GM18907 (cell line): ENCODE results near the gene KRT8.
"Not testable (repeated sequence)": the region's sequence is repeated elsewhere in the genome, so short reads cannot be mapped to it uniquely, and the experiment has no call there.

ENCODE experiments used
- ATAC-seq: cut with Tn5 transposase; IDR thresholded peaks from one replicate; pipeline ENCODE4 v1.9.1; 2021; ENCODE audit warnings: mild to moderate bottlenecking, moderate library complexity; ENCODE audit not compliant: unreplicated experiment

The KRT8 gene

GRCh38 chr12:52904509-52905300, at the start of gene KRT8:
Gene KRT8 (minus strand): TSS chr12:52905076. CDS start chr12:52904981, 95 bp downstream.
- ATAC-seq = not testable (repeated sequence)

DNA sequence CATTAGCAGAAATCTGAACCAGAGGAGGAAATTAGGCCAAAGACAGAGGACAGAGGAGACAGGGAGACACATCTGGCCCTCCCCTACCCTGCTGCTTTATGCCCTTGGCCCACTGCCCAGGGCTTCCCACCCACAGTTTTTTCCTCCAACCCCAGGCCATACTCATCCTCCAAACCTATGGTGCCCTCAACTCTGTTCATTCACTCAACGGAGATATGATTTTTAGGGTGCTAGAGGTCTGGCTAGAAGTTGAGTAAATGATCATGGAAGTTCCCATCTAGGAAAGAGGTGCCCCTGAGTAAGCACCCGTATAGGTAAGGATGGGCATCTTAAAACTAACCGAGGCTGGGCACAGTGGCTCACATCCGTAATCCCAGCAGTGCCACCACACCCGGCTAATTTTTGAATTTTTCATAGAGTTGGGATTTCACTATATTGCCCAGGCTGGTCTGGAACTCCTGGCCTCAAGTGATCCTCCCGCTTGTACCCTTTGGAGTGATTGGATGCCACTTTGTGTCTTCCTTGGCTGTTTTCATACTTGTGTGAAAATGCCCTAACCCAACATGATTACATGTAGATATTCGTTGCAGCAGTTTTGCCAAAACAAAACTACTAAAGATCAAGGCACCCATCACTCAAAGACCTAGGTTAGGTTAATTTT, 48.4 kb upstream of the KRT8 start:
- no peak for ATAC-seq

- ATAC-seq = no peak
Observed at GRCh38 chr12:52952076-52952801, 47.4 kb upstream of the KRT8 start.

- no peak for ATAC-seq
Observed at GRCh38 chr12:52951640-52952039, 46.8 kb upstream of the KRT8 start.

DNA sequence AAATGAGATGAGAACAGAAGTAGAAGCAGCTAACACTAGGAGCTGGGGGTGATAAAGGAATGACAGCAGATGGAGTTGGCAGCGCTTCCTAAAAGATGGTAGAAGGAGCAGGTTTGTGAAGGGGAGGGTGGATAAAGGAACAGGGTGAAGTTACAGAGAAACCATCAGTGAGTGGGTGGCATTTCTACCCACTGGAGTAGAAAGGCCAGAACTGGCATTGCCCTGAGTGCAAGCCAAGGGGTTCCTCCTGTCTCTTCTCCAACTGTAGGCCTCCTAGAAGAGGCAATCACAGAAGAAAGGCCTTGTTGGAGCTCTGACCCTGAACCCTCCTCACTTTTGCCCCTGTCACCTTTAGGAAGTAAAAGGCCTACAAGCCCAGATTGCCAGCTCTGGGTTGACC, 46.2 kb upstream of the KRT8 start:
- ATAC-seq = no peak

GRCh38 chr12:52950553-52950952, 45.7 kb upstream of the KRT8 start:
- no peak for ATAC-seq

DNA sequence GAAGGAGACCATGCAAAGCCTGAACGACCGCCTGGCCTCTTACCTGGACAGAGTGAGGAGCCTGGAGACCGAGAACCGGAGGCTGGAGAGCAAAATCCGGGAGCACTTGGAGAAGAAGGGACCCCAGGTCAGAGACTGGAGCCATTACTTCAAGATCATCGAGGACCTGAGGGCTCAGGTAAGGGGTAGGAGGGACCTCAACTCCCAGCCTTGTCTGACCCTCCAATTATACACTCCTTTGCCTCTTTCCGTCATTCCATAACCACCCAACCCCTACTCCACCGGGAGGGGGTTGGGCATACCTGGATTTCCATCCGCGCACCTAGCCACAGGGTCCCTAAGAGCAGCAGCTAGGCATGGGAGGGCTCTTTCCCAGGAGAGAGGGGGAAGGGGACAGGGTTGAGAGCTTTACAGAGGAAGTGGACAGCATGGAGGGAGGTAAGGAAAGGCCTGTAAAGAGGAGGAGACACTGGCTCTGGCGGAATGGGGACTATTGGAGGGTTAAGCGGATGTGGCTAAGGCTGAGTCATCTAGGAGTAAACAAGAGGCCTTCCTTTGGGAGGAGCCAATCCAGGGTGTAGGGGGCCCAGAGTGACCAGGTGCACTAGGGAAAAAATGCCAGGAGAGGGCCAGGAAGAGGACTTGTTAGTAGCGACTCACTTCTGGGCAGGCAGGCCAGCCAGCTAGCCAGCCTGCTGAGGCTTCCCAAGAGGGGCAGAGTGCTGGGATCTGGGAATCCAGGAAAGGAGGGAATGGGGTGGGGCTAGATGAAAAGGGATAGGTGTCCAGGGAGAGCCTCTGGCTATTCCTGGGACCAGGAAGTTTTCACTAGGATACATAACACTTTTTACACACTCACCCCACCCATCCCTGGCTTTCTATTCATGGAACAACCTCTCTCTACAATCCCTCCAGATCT, 44.8 kb upstream of the KRT8 start:
- no peak for ATAC-seq

DNA sequence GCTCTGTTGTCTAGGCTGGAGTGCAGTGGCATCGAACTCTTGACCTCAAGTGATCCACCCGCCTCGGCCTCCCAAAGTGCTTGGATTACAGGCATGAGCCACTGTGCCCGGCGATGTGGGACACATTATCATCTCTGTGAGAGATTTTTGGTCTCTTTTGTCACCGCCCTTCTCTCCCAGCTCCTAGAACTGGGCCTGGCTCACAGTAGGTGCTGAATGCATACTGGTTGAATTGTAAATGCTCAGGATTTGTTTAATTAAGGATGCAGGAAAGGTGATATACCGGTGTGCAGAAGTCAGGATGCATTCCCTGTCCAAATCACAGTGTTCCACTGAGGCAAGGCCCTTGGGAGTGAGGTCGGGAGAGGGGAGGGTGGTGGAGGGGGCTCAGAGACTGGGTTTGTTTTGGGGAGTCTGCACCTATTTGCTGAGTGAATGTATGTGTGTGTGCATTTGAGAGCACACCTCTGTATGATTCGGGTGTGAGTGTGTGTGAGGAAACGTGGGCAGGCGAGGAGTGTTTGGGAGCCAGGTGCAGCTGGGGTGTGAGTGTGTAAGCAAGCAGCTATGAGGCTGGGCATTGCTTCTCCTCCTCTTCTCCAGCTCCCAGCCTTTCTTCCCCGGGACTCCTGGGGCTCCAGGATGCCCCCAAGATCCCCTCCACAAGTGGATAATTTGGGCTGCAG, 43.0 kb upstream of the KRT8 start:
- ATAC-seq = no peak

DNA sequence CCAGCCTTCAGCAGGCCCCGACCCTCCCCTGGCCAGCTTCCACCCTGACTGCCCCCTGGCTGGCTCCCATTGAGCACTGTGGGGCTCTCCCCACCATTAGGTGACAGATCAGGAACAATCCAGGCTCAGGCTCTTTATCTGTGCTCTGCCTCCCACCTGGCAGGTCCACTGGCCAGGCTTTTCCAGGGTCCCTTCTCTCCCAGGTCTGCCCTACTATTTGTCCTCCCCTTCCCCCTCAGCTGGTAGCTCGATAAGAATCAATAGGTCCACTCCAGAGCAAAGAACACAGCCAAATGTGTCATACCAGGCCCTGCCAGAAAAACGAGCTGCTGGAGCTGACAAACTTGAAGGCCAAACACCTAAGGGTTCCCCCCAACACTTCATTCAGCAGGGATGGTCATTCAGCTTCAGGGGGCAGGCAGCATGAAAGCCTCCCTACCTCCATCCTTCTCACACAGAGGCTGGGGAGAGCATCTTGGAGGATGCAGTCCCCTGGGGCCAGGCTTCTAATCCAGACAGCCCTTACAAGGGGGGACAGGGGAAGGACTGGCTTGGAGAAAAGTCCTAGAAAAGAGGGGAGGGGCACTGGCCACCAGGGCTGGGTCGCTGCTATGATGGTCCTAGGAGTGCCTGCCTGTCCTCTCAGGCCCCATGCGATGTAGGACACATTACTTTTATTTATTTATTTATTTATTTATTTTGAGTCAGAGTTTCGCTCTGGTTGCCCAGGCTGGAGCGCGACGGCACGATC, 42.1 kb upstream of the KRT8 start:
- no peak for ATAC-seq

DNA sequence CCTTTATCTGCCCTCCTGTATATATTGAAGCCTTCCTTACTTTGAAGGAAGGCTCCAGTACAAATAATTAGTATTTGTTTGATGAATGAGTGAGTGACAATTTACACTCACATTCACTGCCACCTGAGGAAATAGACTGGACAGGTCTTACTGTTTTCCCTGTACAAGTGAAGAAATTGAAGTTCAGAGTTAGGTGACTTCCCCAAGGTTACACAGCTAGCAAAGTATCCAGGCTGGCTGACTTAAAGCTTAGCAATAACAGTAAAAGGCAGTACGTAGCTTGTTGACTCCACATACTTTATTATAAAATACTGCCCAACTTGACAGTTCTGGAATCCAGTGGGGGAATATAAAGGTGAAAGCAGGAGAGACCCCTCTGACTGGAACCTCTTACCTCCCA, 41.5 kb upstream of the KRT8 start:
- ATAC-seq = no peak

DNA sequence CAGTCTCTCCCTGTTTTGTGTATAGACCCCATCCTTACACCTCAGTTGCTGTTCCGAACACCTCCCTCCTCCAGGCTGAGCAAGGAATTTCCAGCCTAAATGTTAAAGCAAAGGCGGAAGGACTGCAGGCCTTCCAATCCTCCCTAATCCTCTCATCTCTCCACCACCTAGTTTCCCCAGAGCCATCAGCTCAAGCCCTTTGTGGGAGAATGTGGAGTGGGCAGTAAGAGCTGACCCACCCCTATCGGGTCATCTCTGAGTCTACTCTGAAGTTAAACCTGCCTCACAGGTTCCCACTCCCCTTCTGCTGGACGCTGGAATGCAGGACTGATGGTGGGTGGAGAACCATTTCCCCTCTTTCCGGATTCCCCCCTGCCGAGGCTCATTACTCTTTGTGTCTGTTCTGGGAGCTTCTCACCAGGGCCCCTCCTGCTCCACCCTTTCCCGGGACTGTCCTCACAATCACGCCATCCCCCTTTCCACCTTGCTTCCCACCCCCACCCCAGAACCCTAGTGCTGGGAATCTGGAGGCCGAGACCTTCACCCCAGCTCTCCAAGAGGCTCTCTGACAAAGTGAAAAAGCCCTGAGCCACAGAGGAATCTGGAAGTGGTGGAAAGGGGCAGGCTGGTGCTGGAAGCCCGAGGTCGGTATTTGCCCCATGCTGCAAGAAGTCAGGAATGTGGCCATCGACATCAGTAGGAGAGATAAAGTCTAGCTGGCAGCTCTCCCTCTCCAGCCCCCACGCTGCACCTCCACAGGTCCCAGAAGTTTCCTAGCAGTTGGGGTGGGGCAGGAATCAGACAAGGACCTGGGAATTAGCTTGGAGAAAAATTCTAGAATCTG, 40.7 kb upstream of the KRT8 start:
- ATAC-seq = no peak

- no peak for ATAC-seq
Observed at GRCh38 chr12:52944683-52945388, 40.0 kb upstream of the KRT8 start.

DNA sequence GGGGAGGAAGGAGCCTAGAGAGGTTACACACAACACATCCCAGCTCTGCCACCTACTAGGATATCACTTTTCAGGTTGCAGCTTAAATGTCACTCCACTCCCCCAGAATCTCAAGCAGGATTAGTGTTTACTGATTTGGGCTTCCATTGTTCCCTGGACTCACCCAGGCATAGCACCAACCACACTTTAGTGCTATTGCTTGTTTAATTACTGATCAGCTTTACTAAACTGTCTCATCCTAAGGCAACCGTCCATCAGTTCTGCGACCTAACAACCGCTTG, 38.0 kb upstream of the KRT8 start:
- ATAC-seq = no peak

DNA sequence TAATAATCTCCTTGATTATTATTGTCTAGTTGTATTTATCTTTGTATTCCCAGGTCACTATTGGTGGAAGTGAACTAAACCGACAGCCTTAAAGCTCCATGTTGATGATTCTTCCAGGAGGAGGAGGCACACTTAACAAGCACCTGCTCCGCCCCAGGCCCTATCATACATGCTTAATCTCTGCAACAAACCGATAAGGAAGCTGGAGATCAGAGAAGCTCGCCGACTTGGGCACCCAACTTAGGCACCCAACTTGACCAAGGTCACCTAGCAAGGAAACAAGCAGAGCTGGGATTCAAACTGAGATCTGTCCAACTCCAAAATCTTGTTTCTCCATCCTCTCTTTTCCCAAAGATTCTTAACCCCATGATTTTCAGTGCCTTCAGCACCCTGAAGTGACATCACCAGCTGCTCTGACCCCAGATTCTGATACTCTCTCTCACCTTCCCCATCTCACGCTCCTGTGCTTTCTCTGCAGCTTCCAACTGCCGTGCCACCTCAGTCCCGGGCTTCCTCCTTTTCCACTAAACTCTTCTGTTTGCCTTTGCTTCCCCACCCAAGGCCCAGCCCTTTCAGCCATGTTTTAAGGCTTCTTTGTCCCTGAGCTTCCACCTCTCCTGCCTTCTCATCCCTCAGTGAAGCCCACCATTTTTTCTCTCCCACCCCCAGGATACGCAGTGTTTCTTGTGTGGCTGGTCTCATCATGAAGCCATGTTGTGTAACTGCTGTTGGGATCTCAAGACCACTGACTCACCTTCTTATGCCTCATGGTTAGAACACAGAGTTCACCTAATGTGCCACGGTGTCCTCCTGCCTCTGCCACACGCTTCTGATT, 37.4 kb upstream of the KRT8 start:
- ATAC-seq = no peak

- no peak for ATAC-seq
Observed at GRCh38 chr12:52929538-52929937, 24.7 kb upstream of the KRT8 start.

GRCh38 chr12:52927964-52928363, 23.1 kb upstream of the KRT8 start:
- ATAC-seq = no peak

GRCh38 chr12:52926596-52927234, 21.8 kb upstream of the KRT8 start:
- no peak for ATAC-seq
